Skin of body (tissue), 2 donors: ENCODE measurements around the gene OR6N2. TPM values are rescaled to one million over a fixed set of nuclear protein-coding genes. Genes with fewer than 3 reads are reported as not detected.

ENCODE experiments used
- DNase-seq: peaks from one replicate; lab custom pipeline; 2025; lab: John Stamatoyannopoulos, UW
- total RNA-seq: library from RNA; depleted of rRNA; stranded (reverse); fragments of >200 nt; gene quantifications from one replicate; pipeline ENCODE4 v1.2.3, GENCODE V29; 2014

OR6N2 gene, protein sequence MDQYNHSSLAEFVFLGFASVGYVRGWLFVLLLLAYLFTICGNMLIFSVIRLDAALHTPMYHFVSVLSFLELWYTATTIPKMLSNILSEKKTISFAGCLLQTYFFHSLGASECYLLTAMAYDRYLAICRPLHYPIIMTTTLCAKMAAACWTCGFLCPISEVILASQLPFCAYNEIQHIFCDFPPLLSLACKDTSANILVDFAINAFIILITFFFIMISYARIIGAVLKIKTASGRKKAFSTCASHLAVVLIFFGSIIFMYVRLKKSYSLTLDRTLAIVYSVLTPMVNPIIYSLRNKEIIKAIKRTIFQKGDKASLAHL
- total RNA-seq = not detected

- no peak for DNase-seq
These were observed at the start of gene OR6N2 for GRCh38 chr1:158781104-158781503. Gene OR6N2 (minus strand): TSS chr1:158781204. CDS start chr1:158777635, 3,569 bp downstream.

DNA sequence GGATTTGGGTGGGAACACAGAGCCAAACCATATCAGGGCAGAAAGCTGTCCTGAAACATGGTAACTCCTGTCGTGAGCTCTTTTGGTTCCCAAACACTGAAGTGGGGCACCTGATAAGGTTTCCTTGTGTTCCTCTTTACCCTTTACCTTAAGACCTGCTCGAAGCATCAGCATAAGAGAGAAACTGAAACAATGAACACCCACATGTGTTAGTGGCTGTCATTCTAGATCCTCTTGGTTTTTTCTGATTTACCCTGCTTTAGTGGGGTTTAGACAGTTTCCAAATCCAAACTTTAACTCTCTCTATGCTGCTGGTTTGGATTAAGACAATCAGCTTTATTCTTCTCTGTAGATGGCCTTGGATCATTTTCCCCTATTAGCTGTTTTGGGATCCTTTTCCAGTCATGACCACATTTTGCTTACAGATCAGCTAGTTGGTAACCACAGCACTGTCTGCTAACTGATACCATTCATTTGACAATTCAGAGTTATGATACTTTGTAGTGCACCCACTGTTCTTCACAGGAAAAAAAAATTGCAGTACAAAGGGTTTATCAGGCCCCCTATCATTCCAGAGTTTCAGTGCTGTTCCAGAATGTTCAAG, 49.2 kb upstream of the OR6N2 start:
- no peak for DNase-seq

DNA sequence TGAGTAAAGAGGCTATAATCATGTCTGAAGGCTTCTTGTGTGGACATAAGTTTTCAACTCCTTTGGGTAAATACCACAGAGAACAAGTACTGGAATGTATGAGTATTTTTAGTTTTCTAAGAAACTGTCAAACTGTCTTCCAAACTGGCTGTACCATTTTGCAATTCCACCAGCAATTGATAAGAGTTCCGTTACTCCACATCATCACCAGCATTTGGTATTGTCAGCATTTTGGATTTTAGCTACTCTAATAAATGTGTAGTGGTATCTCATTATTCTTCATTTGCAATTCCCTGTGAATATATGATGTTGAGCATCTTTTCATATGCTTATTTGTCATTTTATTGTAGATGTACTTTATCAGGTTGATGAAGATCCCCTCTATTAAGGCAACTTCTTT, 40.7 kb upstream of the OR6N2 start:
- DNase-seq = no peak

- no peak for DNase-seq
These were observed 38.7 kb upstream of the OR6N2 start for GRCh38 chr1:158819461-158820443.

- DNase-seq = no peak
These were observed 38.0 kb upstream of the OR6N2 start for GRCh38 chr1:158818975-158819431.

GRCh38 chr1:158818560-158818959, 37.6 kb upstream of the OR6N2 start:
- no peak for DNase-seq

- no peak for DNase-seq
These were observed 34.0 kb upstream of the OR6N2 start for GRCh38 chr1:158814970-158815369.

- DNase-seq = no peak
These were observed 32.2 kb upstream of the OR6N2 start for GRCh38 chr1:158813164-158813563.

DNA sequence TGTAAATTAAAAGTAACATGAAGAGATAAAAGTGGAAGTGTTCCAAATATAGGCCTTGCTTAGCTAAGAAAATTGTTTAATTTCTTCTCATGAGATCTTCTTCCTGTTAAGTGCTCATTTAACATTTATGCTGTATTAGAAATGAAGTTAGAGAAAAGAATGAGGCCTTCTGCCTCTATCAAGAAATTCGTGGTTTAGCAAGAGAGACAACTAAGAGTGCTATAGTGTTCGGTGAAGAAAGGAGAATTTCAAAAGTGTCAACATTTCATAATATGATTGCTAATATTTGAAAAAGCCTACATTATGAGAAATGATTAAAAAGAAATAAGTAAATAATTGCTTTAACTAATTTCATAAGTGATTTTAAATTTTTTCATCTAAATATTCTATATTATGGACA, 31.3 kb upstream of the OR6N2 start:
- DNase-seq = no peak

- no peak for DNase-seq
These were observed 29.3 kb upstream of the OR6N2 start for GRCh38 chr1:158810311-158810710.

GRCh38 chr1:158809862-158810261, 28.9 kb upstream of the OR6N2 start:
- no peak for DNase-seq

GRCh38 chr1:158809256-158809655, 28.3 kb upstream of the OR6N2 start:
- no peak for DNase-seq

- no peak for DNase-seq
These were observed 26.0 kb upstream of the OR6N2 start for GRCh38 chr1:158806916-158807536.

GRCh38 chr1:158803678-158804077, 22.7 kb upstream of the OR6N2 start:
- no peak for DNase-seq

DNA sequence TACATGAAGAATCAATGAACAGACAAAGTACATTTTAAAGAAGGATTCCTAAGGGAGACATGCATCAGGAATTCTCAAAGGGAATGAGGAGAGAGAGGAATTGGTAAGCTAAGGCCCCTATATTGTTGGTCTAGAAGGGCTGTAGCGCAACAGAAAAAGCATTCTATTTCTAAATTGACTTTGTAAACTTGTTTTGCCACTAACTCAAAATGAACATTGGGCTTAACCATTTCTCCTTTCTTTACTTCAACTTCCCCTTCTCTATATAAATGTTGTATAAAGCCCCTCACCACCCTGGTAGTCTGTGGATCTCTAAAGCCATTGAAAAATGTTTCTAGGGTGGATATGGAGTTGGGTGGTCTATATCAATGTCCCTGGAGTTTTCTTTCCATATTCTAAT, 20.4 kb upstream of the OR6N2 start:
- no peak for DNase-seq

DNA sequence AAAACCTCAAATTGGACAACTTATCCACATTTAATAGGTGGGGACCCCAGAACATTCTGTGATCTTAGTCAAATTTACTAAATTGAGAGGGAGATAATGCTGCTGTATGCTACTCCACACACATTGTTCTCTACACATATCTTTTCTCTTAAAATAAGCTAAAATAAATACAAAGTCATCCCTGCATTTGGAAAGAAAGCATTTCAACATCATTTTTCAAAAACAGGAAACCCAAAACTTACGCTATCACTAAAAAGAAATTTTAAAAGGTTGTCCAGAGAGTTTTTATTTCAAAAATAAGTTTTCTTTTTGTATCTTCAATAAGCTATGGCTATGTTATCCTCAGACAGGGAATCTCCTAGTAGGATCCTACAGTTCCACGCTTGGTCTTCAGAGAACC, 19.5 kb upstream of the OR6N2 start:
- no peak for DNase-seq

GRCh38 chr1:158799689-158800088, 18.7 kb upstream of the OR6N2 start:
- DNase-seq = no peak

DNA sequence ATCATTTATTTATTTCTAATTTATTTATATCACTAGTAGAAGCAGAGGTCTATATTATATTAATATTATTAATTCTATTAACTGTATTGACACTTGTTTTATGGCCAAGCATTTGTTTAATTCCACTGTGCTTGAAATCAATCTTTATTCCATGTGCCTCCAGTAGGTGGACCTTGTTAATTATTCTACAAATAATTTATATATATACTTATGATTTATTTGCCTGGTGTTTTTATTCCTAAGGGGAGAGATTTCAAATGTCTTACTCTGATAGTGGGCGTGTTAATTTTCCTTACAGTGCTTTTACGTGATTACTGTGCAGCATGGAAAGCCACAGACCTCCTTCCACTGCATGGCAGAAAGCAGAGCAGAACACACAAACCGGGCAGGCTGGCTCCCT, 17.5 kb upstream of the OR6N2 start:
- DNase-seq = no peak

DNA sequence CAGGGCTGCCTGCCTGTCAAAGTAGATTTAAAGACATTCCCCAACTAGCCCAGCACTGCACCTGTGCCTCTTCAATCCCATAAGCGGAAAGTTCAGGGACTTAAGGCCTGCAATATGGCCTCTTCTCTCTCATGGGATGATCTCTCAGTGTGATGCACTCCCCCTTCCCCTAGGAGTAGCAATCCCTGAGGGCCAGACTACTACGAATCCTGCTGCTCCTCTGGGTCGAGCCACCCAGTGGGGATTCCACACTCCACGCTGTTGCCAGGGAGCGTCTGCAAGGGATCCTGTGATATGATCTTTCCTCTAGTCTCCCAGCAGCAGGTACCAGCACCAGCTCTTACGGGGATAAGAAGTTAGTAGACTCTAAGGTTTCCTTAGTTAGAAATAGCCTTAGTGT, 13.2 kb upstream of the OR6N2 start:
- DNase-seq = no peak

GRCh38 chr1:158793604-158794003, 12.6 kb upstream of the OR6N2 start:
- DNase-seq = no peak
